Prostate gland (tissue), 2 donors: ENCODE results near the gene ADAMTSL3. TPM values are rescaled to one million over a fixed set of nuclear protein-coding genes. Genes with fewer than 3 reads are reported as not detected.
"Not testable (repeated sequence)": the region's sequence is repeated elsewhere in the genome, so short reads cannot be mapped to it uniquely, and the experiment has no call there.

ENCODE experiments used
- DNase-seq: peaks from one replicate; pipeline ENCODE4 v3.0.0-alpha.2; 2019; ENCODE audit warnings: low spot score
- H3K27ac ChIP-seq, 2 donors: fragments of 200-600 bp; sonication (generic); 2 replicates each; pipeline ENCODE4 v1.5.1; 2017 to 2019
- H3K27me3 ChIP-seq: fragments of 200-600 bp; sonication (generic); replicated peaks from 2 replicates; pipeline ENCODE4 v1.5.1; 2019; ENCODE audit not compliant: insufficient read depth
- H3K36me3 ChIP-seq, 2 donors: fragments of 200-600 bp; sonication (generic); 1 replicate in 1 of 2; 2 replicates in 1 of 2; pipeline versions ENCODE4 v1.5.1 to v1.8.1; 2017 to 2019
- H3K4me1 ChIP-seq: fragments of 200-600 bp; sonication (generic); replicated peaks from 2 replicates; pipeline ENCODE4 v1.5.1; 2019
- H3K4me3 ChIP-seq, 2 donors: fragments of 200-600 bp; sonication (generic); 2 replicates each; pipeline ENCODE4 v1.5.1; 2017 to 2019
- H3K9me3 ChIP-seq: fragments of 200-600 bp; sonication (generic); 2 replicates; pipeline ENCODE4 v1.5.1; 2017
- CTCF ChIP-seq, 4 experiments: fragments of 200-600 bp in 2 of 4; fragments of 450-650 bp in 2 of 4; sonication (generic) in 2 of 4; IDR thresholded peaks; 1 replicate in 3 of 4; 2 replicates in 1 of 4; pipeline ENCODE4 v1.5.1; 2016 to 2019; ENCODE audit warnings: antibody characterized with exemption in 4 of 4, mild to moderate bottlenecking in 2 of 4, moderate library complexity in 2 of 4
- POLR2A ChIP-seq: fragments of 450-650 bp; IDR thresholded peaks from one replicate; pipeline ENCODE4 v1.6.1; 2016; ENCODE audit warnings: antibody characterized with exemption, mild to moderate bottlenecking
- POLR2AphosphoS5 ChIP-seq: sonication (generic); formaldehyde crosslinking; IDR thresholded peaks from one replicate; pipeline ENCODE4 v1.6.1; 2017; ENCODE audit warnings: antibody characterized with exemption
- WGBS: methylation state at CpG from one replicate; pipeline ENCODE4 v1.1.5; 2018; 5-methylcytosine and 5-hydroxymethylcytosine counted together
- intact Hi-C: fragments of 100-400 bp; cut with DNase I; formaldehyde crosslinking; loops from one replicate; pipeline ENCODE4 v1.14.2; 2022
- total RNA-seq, 2 donors: library from RNA; depleted of rRNA; stranded (reverse); fragments of >200 nt; gene quantifications; one replicate each; pipeline ENCODE4 v1.1.0, GENCODE V29; 2016

ADAMTSL3 gene
- total RNA-seq, 2 donors from 2014 or later = 4.5 to 25.2 TPM

GRCh38 chr15:84050076-84050475 lies 396.2 kb downstream of the ADAMTSL3 start:
- Histone ChIP-seq H3K27me3 (no peaks in the 10 kb centered on the region), H3K36me3 (no peaks in the 10 kb centered on the region), H3K27ac (no peak overlapping the region), H3K4me1 (no peaks in the 10 kb centered on the region), H3K4me3 (no peak overlapping the region), H3K9me3 (no peaks in the 10 kb centered on the region)
- TF ChIP-seq CTCF (IDR thresholded peaks at IDR 0.05) (no peak), POLR2A (no peak), POLR2AphosphoS5 (no peak)
- WGBS = 45% methylated on average over 3 of the region's 3 CpGs
- intact Hi-C loops = no loop called here
- no peak for DNase-seq

GRCh38 chr15:84051146-84051545 lies 397.2 kb downstream of the ADAMTSL3 start:
- intact Hi-C loops, DNase-seq, H3K4me3 ChIP-seq, H3K36me3 ChIP-seq, H3K27me3 ChIP-seq, H3K27ac ChIP-seq, H3K4me1 ChIP-seq, H3K9me3 ChIP-seq: not testable (repeated sequence)
- 50% methylated on average over 1 of the region's 1 CpG for WGBS

- DNase-seq, H3K9me3 ChIP-seq, H3K27me3 ChIP-seq, H3K36me3 ChIP-seq, H3K27ac ChIP-seq, intact Hi-C loops, H3K4me3 ChIP-seq, H3K4me1 ChIP-seq: not testable (repeated sequence)
- WGBS = 73% methylated on average over 1 of the region's 1 CpG
These were observed 400.6 kb downstream of the ADAMTSL3 start for GRCh38 chr15:84054544-84054943.

- no peak for TF ChIP-seq POLR2AphosphoS5
- TF ChIP-seq POLR2A = no peak
- TF ChIP-seq CTCF (IDR thresholded peaks at IDR 0.05) = no peak
- intact Hi-C loops = no loop called here
- no peaks in the 10 kb centered on the region for H3K27me3 ChIP-seq
These were observed 403.9 kb downstream of the ADAMTSL3 start for GRCh38 chr15:84057714-84058331.

DNA sequence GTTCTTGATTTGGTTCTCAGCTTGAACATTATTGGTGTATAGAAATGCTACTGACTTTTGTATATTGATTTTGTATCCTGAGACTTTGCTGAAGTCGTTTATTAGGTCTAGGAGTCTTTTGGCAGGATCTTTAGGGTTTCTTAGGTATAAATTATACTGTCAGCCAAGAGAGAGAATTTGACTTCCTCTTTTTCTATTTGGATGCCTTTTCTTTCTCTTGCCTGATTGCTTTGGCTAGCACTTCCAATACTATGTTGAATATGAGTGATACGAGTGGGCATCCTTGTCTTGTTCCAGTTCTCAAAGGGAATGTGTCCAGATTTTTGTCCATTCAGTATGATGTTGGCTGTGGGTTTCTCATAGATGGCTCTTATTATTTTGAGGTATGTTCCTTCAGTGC lies 409.8 kb downstream of the ADAMTSL3 start:
- H3K9me3 ChIP-seq, DNase-seq, H3K36me3 ChIP-seq, H3K27me3 ChIP-seq, H3K4me3 ChIP-seq, H3K4me1 ChIP-seq, intact Hi-C loops, H3K27ac ChIP-seq: not testable (repeated sequence)
- 68% methylated on average over 2 of the region's 2 CpGs for WGBS

More at GRCh38 chr15:84057714-84058331, 403.9 kb downstream of the ADAMTSL3 start:
- Histone ChIP-seq H3K4me3 (no peak overlapping the region), H3K27ac (no peak overlapping the region), H3K36me3 (no peaks in the 10 kb centered on the region), H3K9me3 (no peaks in the 10 kb centered on the region), H3K4me1 (no peaks in the 10 kb centered on the region)
- 91% methylated on average over 5 of the region's 5 CpGs for WGBS
- DNase-seq = no peak

DNA sequence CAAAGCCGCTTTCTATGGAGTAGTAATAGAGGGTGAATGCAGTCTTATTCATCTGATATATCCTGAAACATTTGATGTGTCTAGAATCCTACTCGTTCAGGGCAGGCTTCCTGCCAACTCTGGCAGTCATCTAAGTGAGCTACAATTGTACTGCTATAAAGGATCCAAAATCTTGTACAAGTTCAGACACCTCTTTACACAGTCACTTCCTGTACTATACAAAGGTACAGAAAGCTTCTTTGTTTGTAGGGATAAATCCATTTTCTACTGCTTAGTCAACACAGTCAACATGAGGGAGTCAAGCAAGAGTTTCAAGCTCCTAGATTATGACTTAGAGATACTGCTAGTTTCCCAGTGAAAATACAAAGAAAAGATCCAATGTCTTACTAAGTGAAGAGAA lies 414.8 kb downstream of the ADAMTSL3 start:
- H3K27me3 ChIP-seq, H3K36me3 ChIP-seq, intact Hi-C loops, H3K27ac ChIP-seq, H3K9me3 ChIP-seq, H3K4me3 ChIP-seq, H3K4me1 ChIP-seq: not testable (repeated sequence)
- peak; percentile 19 for DNase-seq
- peak; percentile 59 for TF ChIP-seq POLR2AphosphoS5
- WGBS = 39% methylated on average over 2 of the region's 2 CpGs

- H3K4me1 ChIP-seq, H3K4me3 ChIP-seq, H3K27me3 ChIP-seq, H3K36me3 ChIP-seq, H3K27ac ChIP-seq, DNase-seq, intact Hi-C loops, H3K9me3 ChIP-seq: not testable (repeated sequence)
- WGBS = 89% methylated on average over 2 of the region's 2 CpGs
These were observed 424.1 kb downstream of the ADAMTSL3 start for GRCh38 chr15:84078038-84078437.

- intact Hi-C loops, H3K4me1 ChIP-seq, H3K27me3 ChIP-seq, H3K9me3 ChIP-seq, H3K27ac ChIP-seq, DNase-seq, H3K36me3 ChIP-seq: not testable (repeated sequence)
- 24% methylated on average over 15 of the region's 15 CpGs for WGBS
- peak overlapping the region in 1 of 2 donors; percentile 22 for H3K4me3 ChIP-seq
These were observed 425.5 kb downstream of the ADAMTSL3 start for GRCh38 chr15:84079325-84079884.
